K562 (cell line): ENCODE measurements around the gene FCRL2. TPM values are rescaled to one million over a fixed set of nuclear protein-coding genes. Genes with fewer than 3 reads are reported as not detected.
A peak's percentile ranks its signal among the peaks of the same experiment; 100 is the strongest.

Source experiments
- ATAC-seq: fragments of 200-7000 bp; cut with Tn5 transposase; 3 replicates; pipeline ENCODE4 v1.9.1; 2020; ENCODE audit warnings: moderate library complexity
- BruUV-seq: library from RNA; stranded (reverse); fragments of 400-500 nt; replicated peaks from 2 replicates; lab custom pipeline; 2021; lab: Mats Ljungman, UMichigan
- CTCF ChIA-PET: fragments of 300-600 bp; formaldehyde crosslinking; extraction: SDS; loops from one replicate; lab custom pipeline; 2021; ENCODE audit warnings: low intra/inter-chr PET ratio; lab: Yijun Ruan, JAX
- POLR2A ChIA-PET: fragments of 300-600, 350-650 bp; sonication (Branson Sonifier 250); formaldehyde crosslinking; extraction: SDS; loops from one replicate; lab custom pipeline; 2021; ENCODE audit warnings: antibody characterized with exemption, inconsistent platforms; lab: Yijun Ruan, JAX
- DNase-seq, 4 experiments: peaks; one replicate each; pipeline versions ENCODE4 v3.0.0 to v3.0.0-alpha.2; 2011 to 2018; ENCODE audit warnings: low spot score in 3 of 4, mixed read lengths in 3 of 4; ENCODE audit errors: extremely low read depth in 1 of 4
- FAIRE-seq: peaks from 2 replicates; lab custom pipeline; 2011; peaks lifted over from hg19 to GRCh38; lab: Jason Lieb, UNC
- H2AFZ ChIP-seq: 2 replicates; pipeline ENCODE4 v1.6.0; 2011; ENCODE audit warnings: low read depth, low read length, control low read depth, inconsistent platforms
- H3K27ac ChIP-seq: fragments of 200-600 bp; 3 replicates; pipeline ENCODE4 v1.8.0; 2011; ENCODE audit warnings: low read depth, mild to moderate bottlenecking, control low read depth, inconsistent platforms, low read length, moderate library complexity, mixed read lengths; ENCODE audit errors: extremely low read depth
- H3K27me3 ChIP-seq, 2 experiments: fragments of 300-600 bp in 1 of 2; 2 replicates in 1 of 2; 3 replicates in 1 of 2; pipeline versions ENCODE4 v1.6.0 to v1.8.0; 2011; ENCODE audit warnings: inconsistent platforms in 2 of 2, low read length in 2 of 2, mild to moderate bottlenecking in 1 of 2, mixed read lengths in 1 of 2, moderate library complexity in 1 of 2; ENCODE audit not compliant: control insufficient read depth in 2 of 2, insufficient read depth in 2 of 2
- H3K36me3 ChIP-seq: fragments of 300-600 bp; 3 replicates; pipeline ENCODE4 v1.8.0; 2011; ENCODE audit warnings: mild to moderate bottlenecking, low read length, inconsistent platforms; ENCODE audit not compliant: control insufficient read depth, insufficient read depth
- H3K4me1 ChIP-seq, 2 experiments: fragments of 200-600 bp in 1 of 2; replicated peaks in 1 of 2; 2 replicates in 1 of 2; 3 replicates in 1 of 2; pipeline versions ENCODE4 v1.5.1 to v1.8.0; 2011; ENCODE audit warnings: inconsistent platforms in 2 of 2, low read length in 2 of 2, mild to moderate bottlenecking in 1 of 2, mixed read lengths in 1 of 2, moderate library complexity in 1 of 2; ENCODE audit not compliant: control insufficient read depth in 2 of 2, insufficient read depth in 2 of 2
- H3K4me2 ChIP-seq: 2 replicates; pipeline ENCODE4 v1.6.1; 2011; ENCODE audit warnings: low read length, control low read depth, inconsistent platforms, mixed read lengths; ENCODE audit not compliant: insufficient read depth
- H3K4me3 ChIP-seq: fragments of 200-600 bp; sonication (generic), shearing (Covaris generic); 2 replicates; pipeline ENCODE4 v1.5.1; 2016; ENCODE audit warnings: control low read depth, inconsistent platforms
- H3K79me2 ChIP-seq: fragments of 200-600 bp; 3 replicates; pipeline ENCODE4 v1.8.0; 2011; ENCODE audit warnings: low read length, inconsistent platforms; ENCODE audit not compliant: control insufficient read depth, insufficient read depth
- H3K9ac ChIP-seq, 2 experiments: 2 replicates each; pipeline versions ENCODE4 v1.6.0 to v1.6.1; 2011; ENCODE audit warnings: low read depth in 2 of 2, low read length in 2 of 2, control low read depth in 1 of 2, inconsistent platforms in 1 of 2, mild to moderate bottlenecking in 1 of 2, mixed read lengths in 1 of 2; ENCODE audit not compliant: insufficient read depth in 1 of 2
- H3K9me1 ChIP-seq: one replicate; pipeline ENCODE4 v1.6.0; 2011; ENCODE audit warnings: inconsistent platforms, mild to moderate bottlenecking, low read length, moderate library complexity; ENCODE audit not compliant: control insufficient read depth, insufficient read depth
- H3K9me3 ChIP-seq: replicated peaks from 2 replicates; pipeline ENCODE4 v1.5.1; 2011; ENCODE audit warnings: low read depth, low read length, inconsistent platforms; ENCODE audit not compliant: control insufficient read depth, insufficient read depth
- H4K20me1 ChIP-seq: replicated peaks from 2 replicates; pipeline ENCODE4 v1.6.1; 2011; ENCODE audit warnings: low read length, inconsistent platforms, mixed read lengths; ENCODE audit not compliant: control insufficient read depth, insufficient read depth
- FIP1L1 ChIP-seq: fragments of 200-400 bp; formaldehyde crosslinking; IDR thresholded peaks from 2 replicates; pipeline ENCODE4 v1.6.1; 2018; ENCODE audit warnings: mild to moderate bottlenecking, low read depth, low read length; ENCODE audit not compliant: poor library complexity, severe bottlenecking
- KLF1 ChIP-seq: fragments of 450-650 bp; IDR thresholded peaks from 2 replicates; pipeline ENCODE4 v1.6.1; 2016; ENCODE audit warnings: missing genetic modification characterization, missing compliant biosample characterization
- L3MBTL2 ChIP-seq: fragments of 450-650 bp; IDR thresholded peaks from 2 replicates; pipeline ENCODE4 v1.6.1; 2016; ENCODE audit warnings: mild to moderate bottlenecking, moderate library complexity
- PRMT5 ChIP-seq: sonication (generic); formaldehyde crosslinking; IDR thresholded peaks from 2 replicates; pipeline ENCODE4 v1.5.0; 2020; ENCODE audit warnings: missing genetic modification reagents
- TAF7 ChIP-seq: fragments of 450-650 bp; IDR thresholded peaks from 2 replicates; pipeline ENCODE4 v1.6.1; 2016; ENCODE audit warnings: missing genetic modification characterization, missing compliant biosample characterization
- ZFP36 ChIP-seq: fragments of 150-350 bp; IDR thresholded peaks from 2 replicates; pipeline ENCODE4 v1.6.1; 2018; ENCODE audit warnings: low read length, low read depth; ENCODE audit not compliant: partially characterized antibody
- ZNF740 ChIP-seq, 3 experiments: fragments of 200-800 bp in 1 of 3; sonication (Bioruptor generic) in 1 of 3; sonication (generic) in 1 of 3; formaldehyde crosslinking in 1 of 3; IDR thresholded peaks; 2 replicates each; pipeline versions ENCODE4 v1.6.1 to v1.8.0; 2016 to 2022; ENCODE audit warnings: mild to moderate bottlenecking in 2 of 3, missing compliant biosample characterization in 2 of 3, missing genetic modification characterization in 2 of 3, missing genetic modification reagents in 1 of 3
- ZNF75A ChIP-seq: fragments of 450-650 bp; formaldehyde crosslinking; IDR thresholded peaks from 2 replicates; pipeline ENCODE4 v1.4.0; 2020; ENCODE audit warnings: mild to moderate bottlenecking
- WGBS: fragments of 100-300 bp; shearing (Covaris generic); methylation state at CpG from one replicate; pipeline ENCODE4 v1.1.6; 2016; ENCODE audit warnings: low coverage, mixed read lengths; ENCODE audit not compliant: insufficient coverage; ENCODE audit errors: missing lambda C conversion rate; 5-methylcytosine and 5-hydroxymethylcytosine counted together
- in situ Hi-C: fragments of 300-500 bp; cut with MboI; formaldehyde crosslinking; loops from 4 replicates; pipeline ENCODE4 v1.15.0; 2018; ENCODE audit warnings: inconsistent platforms, mixed read lengths
- intact Hi-C: fragments of 100-400 bp; cut with micrococcal nuclease; formaldehyde crosslinking; loops from 2 replicates; pipeline ENCODE4 v1.14.2; 2022
- polyA plus RNA-seq, 8 experiments: library from polyadenylated mRNA; depleted of rRNA in 4 of 8; stranded (reverse) in 5 of 8; unstranded in 3 of 8; fragments of >200 nt; fragmentation: Nextera tagmentation in 2 of 8; fragmentation: Illumina TruSeq in 1 of 8; extraction: Ambion mirVana in 2 of 8; extraction: Trizol in 1 of 8; gene quantifications; 2 replicates each; pipeline versions ENCODE4 v1.2.1 to v1.2.3, GENCODE V29; 2011 to 2014; ENCODE audit warnings: inconsistent platforms in 1 of 8, missing spikeins in 1 of 8
- total RNA-seq, 7 experiments: library from RNA; depleted of rRNA in 6 of 7; stranded (reverse); fragments of >200 nt in 6 of 7; fragmentation: Illumina TruSeq in 2 of 7; extraction: Trizol in 2 of 7; gene quantifications; 2 replicates each; pipeline versions ENCODE4 v1.2.1 to v1.2.3, GENCODE V29; 2011 to 2021; ENCODE audit warnings: low replicate concordance in 1 of 7
- TF ChIP-seq, protein P1 (sequence below): fragments of 450-650 bp; IDR thresholded peaks from 2 replicates; pipeline ENCODE4 v1.6.1; 2017; ENCODE audit warnings: antibody characterized with exemption

FCRL2 gene
- total and polyA plus RNA-seq, 9 of the 15 experiments (the other 6 are each of a cell fraction or from before 2014, with no cell fraction given), result not detected

DNA sequence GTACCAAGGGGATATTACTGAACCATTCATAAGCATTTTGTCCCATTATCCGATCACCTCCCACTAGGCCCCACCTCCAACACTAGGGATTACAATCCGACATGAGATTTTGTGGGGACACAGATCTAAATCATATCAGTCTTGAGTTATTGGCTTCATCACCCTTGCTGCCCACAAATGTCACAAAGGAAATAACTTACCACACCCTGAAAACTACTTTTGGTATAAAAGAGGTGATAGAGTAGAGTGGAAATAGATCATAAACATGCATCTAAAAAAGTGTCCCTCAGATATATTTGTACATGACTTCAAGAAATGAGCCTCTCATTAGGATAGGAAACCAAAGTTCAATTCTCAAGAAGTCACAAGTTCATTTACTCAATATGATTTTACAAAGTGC lies 53.8 kb downstream of the FCRL2 start (continued):
- TF ChIP-seq FIP1L1 (no peak), ZNF740 (CRISPR knock-in tag; IDR thresholded peaks at IDR 0.05) (no peak), ZNF740 (tag; IDR thresholded peaks at IDR 0.05) (no peak), L3MBTL2 (no peak), TAF7 (tag) (no peak), KLF1 (tag) (no peak), PRMT5 (no peak)
- TF ChIP-seq, protein P1, sequence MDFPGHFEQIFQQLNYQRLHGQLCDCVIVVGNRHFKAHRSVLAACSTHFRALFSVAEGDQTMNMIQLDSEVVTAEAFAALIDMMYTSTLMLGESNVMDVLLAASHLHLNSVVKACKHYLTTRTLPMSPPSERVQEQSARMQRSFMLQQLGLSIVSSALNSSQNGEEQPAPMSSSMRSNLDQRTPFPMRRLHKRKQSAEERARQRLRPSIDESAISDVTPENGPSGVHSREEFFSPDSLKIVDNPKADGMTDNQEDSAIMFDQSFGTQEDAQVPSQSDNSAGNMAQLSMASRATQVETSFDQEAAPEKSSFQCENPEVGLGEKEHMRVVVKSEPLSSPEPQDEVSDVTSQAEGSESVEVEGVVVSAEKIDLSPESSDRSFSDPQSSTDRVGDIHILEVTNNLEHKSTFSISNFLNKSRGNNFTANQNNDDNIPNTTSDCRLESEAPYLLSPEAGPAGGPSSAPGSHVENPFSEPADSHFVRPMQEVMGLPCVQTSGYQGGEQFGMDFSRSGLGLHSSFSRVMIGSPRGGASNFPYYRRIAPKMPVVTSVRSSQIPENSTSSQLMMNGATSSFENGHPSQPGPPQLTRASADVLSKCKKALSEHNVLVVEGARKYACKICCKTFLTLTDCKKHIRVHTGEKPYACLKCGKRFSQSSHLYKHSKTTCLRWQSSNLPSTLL, result no peak

GRCh38 chr1:157721985-157722384 lies 54.9 kb downstream of the FCRL2 start:
- Histone ChIP-seq H3K9ac (no peak overlapping the region), H2AFZ (no peak overlapping the region), H3K79me2 (no peaks in the 10 kb centered on the region), H3K27me3 (no peaks in the 10 kb centered on the region), H3K4me1 (no peaks in the 10 kb centered on the region), H3K27ac (no peak overlapping the region), H3K9me1 (no peaks in the 10 kb centered on the region), H3K36me3 (no peaks in the 10 kb centered on the region), H3K4me3 (no peak overlapping the region), H3K9me3 (no peaks in the 10 kb centered on the region), H3K4me2 (no peak overlapping the region), H4K20me1 (no peaks in the 10 kb centered on the region)
- DNase-seq (no peak), ATAC-seq (no peak), FAIRE-seq (no peak)
- CTCF ChIA-PET, result interaction anchor here (0.6 kb wide), 1 partner anchor 42 kb away, joined by 5 read pairs; no protein-coding TSS in a partner anchor
- TF ChIP-seq ZNF75A (CRISPR knock-in tag) (no peak), ZFP36 (peak; percentile 76)
- 0% methylated on average over 1 of the region's 1 CpG for WGBS
- BruUV-seq, result no TSS peak
- intact Hi-C loops, result no loop called here
- POLR2A ChIA-PET, result no interaction called here
- in situ Hi-C loops, result no loop called here
